Measurements from ENCODE around the gene C1orf116.
A peak's percentile ranks its signal among the peaks of the same experiment; 100 is the strongest.

The C1orf116 gene

GRCh38 chr1:207077470-207078377 is 45.2 kb upstream of the C1orf116 start:
- peak; percentile 84 to 94 for TF ChIP-seq CTCF (IDR thresholded peaks at IDR 0.05)
- H3K4me1 ChIP-seq: no peaks in the 10 kb centered on the region
- no peaks in the 10 kb centered on the region for H3K9me3 ChIP-seq
- peaks cover 0 to 13% (median 8%) of the 10 kb centered on the region in 3 donors for H3K36me3 ChIP-seq
- no peaks in the 10 kb centered on the region for H3K27me3 ChIP-seq
- no peak overlapping the region for H3K4me3 ChIP-seq
- intact Hi-C loops (cut with DNase I; ENCODE audit: low total_unique reads): no loop called here
- DNase-seq: peak in 1 of 2 donors; percentile 68
- no peak overlapping the region for H3K27ac ChIP-seq

GRCh38 chr1:207077012-207077411 is 44.5 kb upstream of the C1orf116 start:
- H3K27me3 ChIP-seq: no peaks in the 10 kb centered on the region
- intact Hi-C loops (cut with DNase I; ENCODE audit: low total_unique reads): no loop called here
- DNase-seq: no peak
- H3K27ac ChIP-seq: no peak overlapping the region
- peaks cover 0 to 18% (median 8%) of the 10 kb centered on the region in 3 donors for H3K36me3 ChIP-seq
- TF ChIP-seq CTCF (IDR thresholded peaks at IDR 0.05): no peak
- no peak overlapping the region for H3K4me3 ChIP-seq
- no peaks in the 10 kb centered on the region for H3K9me3 ChIP-seq
- H3K4me1 ChIP-seq: no peaks in the 10 kb centered on the region

GRCh38 chr1:207076181-207076955 is 43.8 kb upstream of the C1orf116 start:
- H3K36me3 ChIP-seq: peaks cover 1 to 25% (median 8%) of the 10 kb centered on the region in 3 donors
- no peaks in the 10 kb centered on the region for H3K4me1 ChIP-seq
- no peak for DNase-seq
- H3K27me3 ChIP-seq: no peaks in the 10 kb centered on the region
- no peak overlapping the region for H3K27ac ChIP-seq
- intact Hi-C loops (cut with DNase I; ENCODE audit: low total_unique reads): no loop called here
- H3K4me3 ChIP-seq: no peak overlapping the region
- TF ChIP-seq CTCF (IDR thresholded peaks at IDR 0.05): no peak
- H3K9me3 ChIP-seq: no peaks in the 10 kb centered on the region

- Histone ChIP-seq H3K27me3 (no peaks in the 10 kb centered on the region), H3K4me1 (no peaks in the 10 kb centered on the region), H3K27ac (no peak overlapping the region), H3K9me3 (no peaks in the 10 kb centered on the region), H3K36me3 (peaks cover 6 to 40% (median 13%) of the 10 kb centered on the region in 3 donors), H3K4me3 (no peak overlapping the region)
- no peak for DNase-seq
- no peak for TF ChIP-seq CTCF (IDR thresholded peaks at IDR 0.05)
- intact Hi-C loops (cut with DNase I; ENCODE audit: low total_unique reads): no loop called here
These were observed 41.6 kb upstream of the C1orf116 start for GRCh38 chr1:207073906-207074820.

- no peak overlapping the region for H3K4me3 ChIP-seq
- peaks cover 17 to 52% (median 26%) of the 10 kb centered on the region in 3 donors for H3K36me3 ChIP-seq
- DNase-seq: no peak
- H3K9me3 ChIP-seq: no peaks in the 10 kb centered on the region
- H3K27ac ChIP-seq: no peak overlapping the region
- H3K4me1 ChIP-seq: no peaks in the 10 kb centered on the region
- intact Hi-C loops (cut with DNase I; ENCODE audit: low total_unique reads): no loop called here
- no peaks in the 10 kb centered on the region for H3K27me3 ChIP-seq
- TF ChIP-seq CTCF (IDR thresholded peaks at IDR 0.05): no peak
These were observed 39.7 kb upstream of the C1orf116 start for GRCh38 chr1:207072233-207072632.
